Measurements from ENCODE around the gene TSPAN9. TPM values are rescaled to one million over a fixed set of nuclear protein-coding genes. Genes with fewer than 3 reads are reported as not detected.

The TSPAN9 gene
- total and polyA plus RNA-seq, 2 experiments from 2014 or later: 6.0 to 31.5 TPM

DNA sequence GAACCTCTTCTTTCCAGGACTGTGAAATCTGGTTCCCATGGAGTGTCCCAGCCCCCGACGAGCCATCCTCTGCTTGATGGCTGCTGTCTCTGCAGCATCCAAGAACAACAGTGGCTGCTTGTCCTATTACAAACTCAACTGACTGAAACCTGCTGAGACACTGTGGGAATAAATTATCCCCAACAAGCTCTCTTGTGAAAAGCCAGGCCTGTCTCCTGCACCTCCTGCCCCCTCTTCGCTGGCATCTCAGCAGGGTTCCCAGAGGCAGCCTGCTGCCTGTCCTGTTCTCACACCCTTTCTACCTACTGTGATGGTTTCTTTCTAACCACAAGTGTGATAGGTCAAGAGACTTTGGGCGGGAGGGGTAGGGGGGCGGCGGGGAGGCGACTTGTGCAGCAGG, 180.2 kb downstream of the TSPAN9 start (continued):
- TF ChIP-seq, protein P1, sequence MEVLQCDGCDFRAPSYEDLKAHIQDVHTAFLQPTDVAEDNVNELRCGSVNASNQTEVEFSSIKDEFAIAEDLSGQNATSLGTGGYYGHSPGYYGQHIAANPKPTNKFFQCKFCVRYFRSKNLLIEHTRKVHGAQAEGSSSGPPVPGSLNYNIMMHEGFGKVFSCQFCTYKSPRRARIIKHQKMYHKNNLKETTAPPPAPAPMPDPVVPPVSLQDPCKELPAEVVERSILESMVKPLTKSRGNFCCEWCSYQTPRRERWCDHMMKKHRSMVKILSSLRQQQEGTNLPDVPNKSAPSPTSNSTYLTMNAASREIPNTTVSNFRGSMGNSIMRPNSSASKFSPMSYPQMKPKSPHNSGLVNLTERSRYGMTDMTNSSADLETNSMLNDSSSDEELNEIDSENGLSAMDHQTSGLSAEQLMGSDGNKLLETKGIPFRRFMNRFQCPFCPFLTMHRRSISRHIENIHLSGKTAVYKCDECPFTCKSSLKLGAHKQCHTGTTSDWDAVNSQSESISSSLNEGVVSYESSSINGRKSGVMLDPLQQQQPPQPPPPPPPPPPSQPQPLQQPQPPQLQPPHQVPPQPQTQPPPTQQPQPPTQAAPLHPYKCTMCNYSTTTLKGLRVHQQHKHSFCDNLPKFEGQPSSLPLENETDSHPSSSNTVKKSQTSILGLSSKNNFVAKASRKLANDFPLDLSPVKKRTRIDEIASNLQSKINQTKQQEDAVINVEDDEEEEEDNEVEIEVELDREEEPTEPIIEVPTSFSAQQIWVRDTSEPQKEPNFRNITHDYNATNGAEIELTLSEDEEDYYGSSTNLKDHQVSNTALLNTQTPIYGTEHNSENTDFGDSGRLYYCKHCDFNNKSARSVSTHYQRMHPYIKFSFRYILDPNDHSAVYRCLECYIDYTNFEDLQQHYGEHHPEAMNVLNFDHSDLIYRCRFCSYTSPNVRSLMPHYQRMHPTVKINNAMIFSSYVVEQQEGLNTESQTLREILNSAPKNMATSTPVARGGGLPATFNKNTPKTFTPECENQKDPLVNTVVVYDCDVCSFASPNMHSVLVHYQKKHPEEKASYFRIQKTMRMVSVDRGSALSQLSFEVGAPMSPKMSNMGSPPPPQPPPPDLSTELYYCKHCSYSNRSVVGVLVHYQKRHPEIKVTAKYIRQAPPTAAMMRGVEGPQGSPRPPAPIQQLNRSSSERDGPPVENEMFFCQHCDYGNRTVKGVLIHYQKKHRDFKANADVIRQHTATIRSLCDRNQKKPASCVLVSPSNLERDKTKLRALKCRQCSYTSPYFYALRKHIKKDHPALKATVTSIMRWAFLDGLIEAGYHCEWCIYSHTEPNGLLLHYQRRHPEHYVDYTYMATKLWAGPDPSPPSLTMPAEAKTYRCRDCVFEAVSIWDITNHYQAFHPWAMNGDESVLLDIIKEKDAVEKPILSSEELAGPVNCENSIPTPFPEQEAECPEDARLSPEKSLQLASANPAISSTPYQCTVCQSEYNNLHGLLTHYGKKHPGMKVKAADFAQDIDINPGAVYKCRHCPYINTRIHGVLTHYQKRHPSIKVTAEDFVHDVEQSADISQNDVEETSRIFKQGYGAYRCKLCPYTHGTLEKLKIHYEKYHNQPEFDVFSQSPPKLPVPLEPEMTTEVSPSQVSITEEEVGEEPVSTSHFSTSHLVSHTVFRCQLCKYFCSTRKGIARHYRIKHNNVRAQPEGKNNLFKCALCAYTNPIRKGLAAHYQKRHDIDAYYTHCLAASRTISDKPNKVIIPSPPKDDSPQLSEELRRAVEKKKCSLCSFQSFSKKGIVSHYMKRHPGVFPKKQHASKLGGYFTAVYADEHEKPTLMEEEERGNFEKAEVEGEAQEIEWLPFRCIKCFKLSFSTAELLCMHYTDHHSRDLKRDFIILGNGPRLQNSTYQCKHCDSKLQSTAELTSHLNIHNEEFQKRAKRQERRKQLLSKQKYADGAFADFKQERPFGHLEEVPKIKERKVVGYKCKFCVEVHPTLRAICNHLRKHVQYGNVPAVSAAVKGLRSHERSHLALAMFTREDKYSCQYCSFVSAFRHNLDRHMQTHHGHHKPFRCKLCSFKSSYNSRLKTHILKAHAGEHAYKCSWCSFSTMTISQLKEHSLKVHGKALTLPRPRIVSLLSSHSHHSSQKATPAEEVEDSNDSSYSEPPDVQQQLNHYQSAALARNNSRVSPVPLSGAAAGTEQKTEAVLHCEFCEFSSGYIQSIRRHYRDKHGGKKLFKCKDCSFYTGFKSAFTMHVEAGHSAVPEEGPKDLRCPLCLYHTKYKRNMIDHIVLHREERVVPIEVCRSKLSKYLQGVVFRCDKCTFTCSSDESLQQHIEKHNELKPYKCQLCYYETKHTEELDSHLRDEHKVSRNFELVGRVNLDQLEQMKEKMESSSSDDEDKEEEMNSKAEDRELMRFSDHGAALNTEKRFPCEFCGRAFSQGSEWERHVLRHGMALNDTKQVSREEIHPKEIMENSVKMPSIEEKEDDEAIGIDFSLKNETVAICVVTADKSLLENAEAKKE (CRISPR knock-in tag; IDR thresholded peaks at IDR 0.05): no peak
- TF ChIP-seq ZNF331 (CRISPR knock-in tag; IDR thresholded peaks at IDR 0.05; ENCODE audit: low read depth) (no peak), POLR2AphosphoS5 (IDR thresholded peaks at IDR 0.05; ENCODE audit: low read depth) (no peak)

DNA sequence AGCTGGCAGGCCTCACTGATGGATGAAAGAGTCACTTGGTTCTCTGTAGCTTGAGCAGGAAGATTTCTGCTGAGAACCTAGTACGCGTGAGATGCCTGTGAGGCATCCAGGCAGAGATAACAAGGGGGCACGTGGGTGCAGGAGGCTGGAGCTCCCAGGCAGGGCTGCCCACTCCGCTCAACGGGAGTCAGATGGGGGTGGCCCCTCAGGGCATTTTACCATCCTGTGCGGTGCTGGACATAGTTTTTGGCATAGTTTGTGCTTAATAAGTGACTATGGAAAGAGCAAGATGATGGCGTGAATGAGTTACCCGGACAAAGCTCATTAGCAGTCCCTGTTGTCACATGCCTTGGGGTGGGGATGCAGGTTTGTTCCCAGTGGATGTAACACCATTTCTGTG, 182.8 kb downstream of the TSPAN9 start:
- H3K27me3 Mint-ChIP-seq (ENCODE audit: insufficient read depth, low read depth, poor library complexity): peaks cover 11% of the 10 kb centered on the region
- Histone ChIP-seq H4K20me1 (replicated peaks; ENCODE audit: insufficient read depth) (no peaks in the 10 kb centered on the region; the same call in 1 of the 2 replicates), H3K36me3 (ENCODE audit: insufficient read depth) (no peaks in the 10 kb centered on the region), H3K4me2 (no peak overlapping the region), H3F3A (replicated peaks; ENCODE audit: low read depth) (no peaks in the 10 kb centered on the region), H3K27ac (ENCODE audit: low read depth) (no peak overlapping the region), H3K9me2 (ENCODE audit: insufficient read depth) (no peaks in the 10 kb centered on the region), H3K4me1 (ENCODE audit: insufficient read depth) (no peaks in the 10 kb centered on the region; the same call in 1 of the 2 replicates), H3K27me3 (ENCODE audit: insufficient read depth) (no peaks in the 10 kb centered on the region), H3K79me2 (replicated peaks; ENCODE audit: insufficient read depth) (no peaks in the 10 kb centered on the region), H2AFZ (no peak overlapping the region), H3K4me3 (no peak overlapping the region)
- no peak overlapping the region for H3K27ac Mint-ChIP-seq
- H3K4me3 Mint-ChIP-seq: no peak overlapping the region
- DNase-seq (ENCODE audit: low spot score) (no peak), ATAC-seq (no peak)
- H3K9me3 Mint-ChIP-seq: no peaks in the 10 kb centered on the region
- no peaks in the 10 kb centered on the region for H3K36me3 Mint-ChIP-seq (ENCODE audit: low read depth)
- peaks cover 26% of the 10 kb centered on the region for H3K4me1 Mint-ChIP-seq
- no peak for TF ChIP-seq ZNF114 (CRISPR knock-in tag; IDR thresholded peaks at IDR 0.05)
- no peak for TF ChIP-seq POLR2AphosphoS5 (IDR thresholded peaks at IDR 0.05; ENCODE audit: low read depth)
- no peak for TF ChIP-seq CREB1 (CRISPR knock-in tag; IDR thresholded peaks at IDR 0.05; ENCODE audit: low read depth)
- no peak for TF ChIP-seq ZNF331 (CRISPR knock-in tag; IDR thresholded peaks at IDR 0.05; ENCODE audit: low read depth)
- TF ChIP-seq, protein P1 (CRISPR knock-in tag; IDR thresholded peaks at IDR 0.05): no peak
